Mesothelial cell of epicardium (in vitro differentiated cells): ENCODE data around the gene PHACTR1. TPM values are rescaled to one million over a fixed set of nuclear protein-coding genes. Genes with fewer than 3 reads are reported as not detected.

Experiments used
- DNase-seq, 2 experiments: peaks; one replicate each; pipeline ENCODE4 v3.0.0; 2021; ENCODE audit warnings: low spot score in 2 of 2; ENCODE audit not compliant: unreplicated experiment in 2 of 2
- H3K27ac Mint-ChIP-seq: 2 replicates; pipeline ENCODE4 v1.8.0; 2021; ENCODE audit warnings: mixed read lengths
- H3K27me3 Mint-ChIP-seq: 2 replicates; pipeline ENCODE4 v1.8.0; 2021; ENCODE audit warnings: low read depth, mixed read lengths
- H3K36me3 Mint-ChIP-seq: 2 replicates; pipeline ENCODE4 v1.8.0; 2021; ENCODE audit warnings: mixed read lengths
- H3K4me1 Mint-ChIP-seq: 2 replicates; pipeline ENCODE4 v1.8.0; 2021; ENCODE audit warnings: mixed read lengths
- H3K4me3 Mint-ChIP-seq: 2 replicates; pipeline ENCODE4 v1.8.0; 2021; ENCODE audit warnings: mild to moderate bottlenecking, moderate library complexity, mixed read lengths
- H3K9me3 Mint-ChIP-seq: 2 replicates; pipeline ENCODE4 v1.8.0; 2021; ENCODE audit warnings: mixed read lengths
- total RNA-seq: library from RNA; stranded (reverse); gene quantifications from 3 replicates; pipeline ENCODE4 v1.2.1, GENCODE V29; 2021
- TF ChIP-seq, protein P1 (sequence below): fragments of 200-600 bp; sonication (generic); IDR thresholded peaks from one replicate; pipeline ENCODE4 v1.5.0; 2021; ENCODE audit warnings: antibody characterized with exemption; ENCODE audit not compliant: unreplicated experiment

PHACTR1 gene
- total RNA-seq, 1 donor from 2014 or later, result 0.76 TPM

DNA sequence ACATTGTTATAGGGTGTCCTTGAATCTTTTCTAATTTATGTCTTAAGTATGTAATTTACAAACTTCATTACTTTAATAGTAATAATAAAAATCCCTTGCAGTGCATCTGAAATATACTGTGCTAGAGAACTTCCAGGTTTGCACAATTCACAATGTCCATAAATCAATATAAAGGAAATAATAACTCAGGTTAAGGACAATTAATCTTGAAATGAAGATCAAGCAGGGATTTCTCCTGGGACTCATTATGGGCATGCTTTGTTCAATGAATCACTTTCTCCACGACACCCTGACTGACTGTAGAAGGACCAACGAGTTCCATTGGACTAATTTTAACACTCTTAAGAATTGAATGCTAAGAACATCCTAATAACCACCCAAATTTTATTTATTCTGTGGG, 110.0 kb downstream of the PHACTR1 start:
- no peak overlapping the region for H3K4me3 Mint-ChIP-seq
- no peak for DNase-seq
- no peaks in the 10 kb centered on the region for H3K4me1 Mint-ChIP-seq
- H3K27ac Mint-ChIP-seq, result no peak overlapping the region
- H3K9me3 Mint-ChIP-seq, result no peaks in the 10 kb centered on the region
- TF ChIP-seq, protein P1, sequence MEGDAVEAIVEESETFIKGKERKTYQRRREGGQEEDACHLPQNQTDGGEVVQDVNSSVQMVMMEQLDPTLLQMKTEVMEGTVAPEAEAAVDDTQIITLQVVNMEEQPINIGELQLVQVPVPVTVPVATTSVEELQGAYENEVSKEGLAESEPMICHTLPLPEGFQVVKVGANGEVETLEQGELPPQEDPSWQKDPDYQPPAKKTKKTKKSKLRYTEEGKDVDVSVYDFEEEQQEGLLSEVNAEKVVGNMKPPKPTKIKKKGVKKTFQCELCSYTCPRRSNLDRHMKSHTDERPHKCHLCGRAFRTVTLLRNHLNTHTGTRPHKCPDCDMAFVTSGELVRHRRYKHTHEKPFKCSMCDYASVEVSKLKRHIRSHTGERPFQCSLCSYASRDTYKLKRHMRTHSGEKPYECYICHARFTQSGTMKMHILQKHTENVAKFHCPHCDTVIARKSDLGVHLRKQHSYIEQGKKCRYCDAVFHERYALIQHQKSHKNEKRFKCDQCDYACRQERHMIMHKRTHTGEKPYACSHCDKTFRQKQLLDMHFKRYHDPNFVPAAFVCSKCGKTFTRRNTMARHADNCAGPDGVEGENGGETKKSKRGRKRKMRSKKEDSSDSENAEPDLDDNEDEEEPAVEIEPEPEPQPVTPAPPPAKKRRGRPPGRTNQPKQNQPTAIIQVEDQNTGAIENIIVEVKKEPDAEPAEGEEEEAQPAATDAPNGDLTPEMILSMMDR, result no peak
- no peaks in the 10 kb centered on the region for H3K36me3 Mint-ChIP-seq
- peaks cover 43% of the 10 kb centered on the region for H3K27me3 Mint-ChIP-seq

DNA sequence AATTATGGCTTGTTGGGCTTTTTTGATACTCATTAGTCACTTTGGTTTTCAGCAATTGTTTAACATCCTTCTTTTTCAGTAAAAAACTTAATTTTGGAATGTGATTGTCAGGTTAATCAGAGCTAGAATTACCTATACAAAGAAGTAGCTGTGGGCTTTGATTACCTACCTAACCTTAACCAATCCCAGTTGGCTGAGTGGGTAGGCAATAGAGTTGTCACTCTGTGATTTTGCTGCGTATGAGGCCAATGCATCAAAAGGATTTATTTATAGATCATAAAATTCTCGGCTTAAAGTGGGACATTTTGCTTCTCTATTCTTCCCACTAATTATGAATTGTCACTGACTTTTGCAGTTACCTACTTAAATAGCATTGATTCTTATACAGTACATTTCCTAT, 111.4 kb downstream of the PHACTR1 start:
- DNase-seq, result no peak
- Mint-ChIP-seq H3K9me3 (no peaks in the 10 kb centered on the region), H3K4me3 (no peak overlapping the region), H3K27ac (no peak overlapping the region), H3K27me3 (peaks cover 30% of the 10 kb centered on the region), H3K4me1 (no peaks in the 10 kb centered on the region), H3K36me3 (no peaks in the 10 kb centered on the region)
- TF ChIP-seq, protein P1, result no peak

DNA sequence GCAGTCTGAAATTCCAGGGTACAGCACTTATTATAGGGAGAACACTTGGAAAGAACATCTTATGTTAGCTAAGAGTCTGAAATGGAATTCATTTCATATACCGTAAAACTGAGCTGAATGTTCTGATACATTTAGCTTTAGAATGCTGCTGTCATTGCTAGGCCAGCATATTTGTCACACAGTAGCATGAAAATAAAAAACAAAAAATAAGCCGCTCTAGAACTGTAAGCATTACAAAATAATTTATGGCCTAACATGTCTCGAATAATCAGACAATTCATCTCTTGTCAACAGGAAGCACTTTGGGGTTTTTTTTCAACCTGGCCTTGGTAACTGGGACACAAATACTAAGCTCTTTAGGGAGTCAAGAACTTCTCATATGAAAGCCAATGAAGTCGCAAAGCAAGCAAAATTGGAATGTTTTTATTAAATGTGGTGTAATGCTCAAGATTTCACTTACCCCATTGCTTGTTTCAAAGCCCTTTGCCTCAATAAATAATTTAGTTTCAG, 115.7 kb downstream of the PHACTR1 start:
- no peak overlapping the region for H3K27ac Mint-ChIP-seq
- H3K4me3 Mint-ChIP-seq, result no peak overlapping the region
- no peaks in the 10 kb centered on the region for H3K4me1 Mint-ChIP-seq
- peaks cover 10% of the 10 kb centered on the region for H3K9me3 Mint-ChIP-seq
- H3K27me3 Mint-ChIP-seq, result peaks cover 7% of the 10 kb centered on the region
- no peak for DNase-seq
- TF ChIP-seq, protein P1, result no peak
- no peaks in the 10 kb centered on the region for H3K36me3 Mint-ChIP-seq

DNA sequence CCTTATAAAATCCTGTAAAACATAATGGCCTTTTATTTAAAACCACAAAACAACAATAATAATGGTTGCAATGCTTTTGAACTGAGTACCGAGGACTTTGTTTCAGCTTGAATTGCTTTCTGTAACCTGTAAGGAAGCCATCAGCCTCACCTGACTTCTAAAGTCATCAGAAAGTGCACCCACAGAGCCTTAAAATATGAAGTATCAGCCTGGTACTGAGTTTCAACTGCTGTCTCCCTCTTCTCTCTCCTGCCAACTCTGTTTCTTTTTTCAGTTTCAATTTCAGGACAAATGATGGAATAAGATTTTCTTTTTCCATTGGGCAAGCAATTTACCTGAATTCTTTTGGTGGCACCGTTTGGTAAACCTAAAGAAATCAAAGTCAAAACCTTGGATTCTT, 119.4 kb downstream of the PHACTR1 start:
- H3K36me3 Mint-ChIP-seq, result no peaks in the 10 kb centered on the region
- H3K9me3 Mint-ChIP-seq, result peaks cover 19% of the 10 kb centered on the region
- H3K27me3 Mint-ChIP-seq, result no peaks in the 10 kb centered on the region
- peaks cover 3% of the 10 kb centered on the region for H3K4me1 Mint-ChIP-seq
- no peak overlapping the region for H3K27ac Mint-ChIP-seq
- no peak for DNase-seq
- no peak overlapping the region for H3K4me3 Mint-ChIP-seq
- TF ChIP-seq, protein P1, result no peak

DNA sequence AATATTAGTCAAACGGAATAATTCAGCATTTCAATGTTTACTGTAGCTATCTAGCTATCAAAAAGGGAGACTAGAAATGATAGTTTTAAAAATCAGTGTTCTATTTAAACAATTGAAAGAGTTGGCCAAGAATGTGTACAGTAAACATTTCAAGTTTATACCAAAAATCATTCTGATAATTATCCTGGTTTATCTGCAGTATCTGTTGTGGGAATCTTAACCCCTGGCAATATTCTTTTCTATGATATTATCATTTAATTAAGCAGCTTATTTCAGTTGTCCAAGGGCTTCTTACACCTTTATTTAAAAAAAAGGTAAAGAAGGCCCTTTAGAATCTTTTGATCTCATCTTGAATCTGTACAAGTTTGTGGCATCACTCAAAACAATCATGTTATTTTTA, 125.1 kb downstream of the PHACTR1 start:
- no peaks in the 10 kb centered on the region for H3K27me3 Mint-ChIP-seq
- H3K4me3 Mint-ChIP-seq, result no peak overlapping the region

More for the DNA sequence above, 125.1 kb downstream of the PHACTR1 start:
- Mint-ChIP-seq H3K27ac (no peak overlapping the region), H3K36me3 (no peaks in the 10 kb centered on the region), H3K4me1 (peaks cover 13% of the 10 kb centered on the region), H3K9me3 (peaks cover 14% of the 10 kb centered on the region)
- TF ChIP-seq, protein P1, result no peak
- no peak for DNase-seq
